PFSK-1 (cell line): ENCODE measurements around the gene GPC3.

Source experiments
- REST ChIP-seq, 2 experiments: IDR thresholded peaks; 2 replicates each; pipeline versions ENCODE4 v1.6.1 to v1.8.0; 2011 to 2012; ENCODE audit warnings: low read depth in 2 of 2, low read length in 2 of 2, control low read depth in 1 of 2, inconsistent platforms in 1 of 2, mild to moderate bottlenecking in 1 of 2, moderate library complexity in 1 of 2; ENCODE audit not compliant: insufficient read depth in 1 of 2
- SIN3A ChIP-seq: IDR thresholded peaks from 2 replicates; pipeline ENCODE4 v1.6.1; 2012; ENCODE audit warnings: mild to moderate bottlenecking, low read length, moderate library complexity, borderline replicate concordance; ENCODE audit not compliant: insufficient read depth

GRCh38 chrX:133911825-133912495 lies 73.4 kb downstream of the GPC3 start:
- TF ChIP-seq REST (IDR thresholded peaks at IDR 0.05; ENCODE audit: insufficient read depth in 1 of 2, low read depth in 2 of 2, low read length in 2 of 2) (no peak), SIN3A (no peak)
